Stimulated activated CD8-positive, alpha-beta memory T cell treated with anti-CD3 and anti-CD28 coated beads, Interleukin-7, amount 100 ng/mL, for 48 hours (primary cell): ENCODE measurements around the gene OSBPL6.

Experiments used
- DNase-seq, 2 donors: peaks; one replicate each; pipeline ENCODE4 v3.0.0-alpha.2; 2020; ENCODE audit warnings: low read depth in 1 of 2; ENCODE audit errors: extremely low read depth in 1 of 2

Gene OSBPL6

GRCh38 chr2:178237488-178238153 is 43.3 kb downstream of the OSBPL6 start:
- DNase-seq, result no peak

DNA sequence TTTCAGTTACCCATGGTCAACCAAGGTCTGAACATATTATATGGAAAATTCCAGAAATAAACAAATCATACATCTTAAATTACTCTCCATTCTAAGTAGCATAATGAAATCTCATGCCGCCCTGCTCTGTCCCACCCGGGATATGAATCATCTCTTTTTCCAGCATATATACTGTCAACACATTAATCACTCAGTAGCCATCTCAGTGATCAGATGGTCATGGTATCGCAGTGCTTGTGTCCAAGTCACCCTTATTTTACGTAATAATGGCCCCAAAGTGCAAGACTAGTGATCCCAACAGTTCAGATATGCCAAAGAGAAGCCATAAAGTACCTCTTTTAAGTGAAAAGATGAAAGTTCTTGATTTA is 43.8 kb downstream of the OSBPL6 start:
- DNase-seq, result no peak

DNA sequence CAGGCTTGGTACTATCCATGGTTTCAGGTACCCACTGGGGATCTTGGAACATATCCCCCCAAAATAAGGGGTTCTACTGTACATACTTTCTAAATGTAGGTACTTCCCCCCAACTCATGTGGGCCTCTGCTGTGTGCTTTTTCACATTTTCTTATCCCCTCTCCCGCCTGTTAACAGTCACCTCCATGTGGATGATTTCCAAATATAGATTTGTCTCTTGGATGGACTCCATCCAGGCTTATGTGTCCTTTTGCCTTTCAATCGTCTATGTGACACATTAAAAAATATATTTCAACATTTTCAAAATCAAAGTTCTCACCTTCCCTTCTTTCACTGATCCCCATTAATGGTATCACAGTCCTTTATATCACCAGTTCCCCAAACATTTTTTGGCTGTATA is 44.4 kb downstream of the OSBPL6 start:
- DNase-seq, result no peak

DNA sequence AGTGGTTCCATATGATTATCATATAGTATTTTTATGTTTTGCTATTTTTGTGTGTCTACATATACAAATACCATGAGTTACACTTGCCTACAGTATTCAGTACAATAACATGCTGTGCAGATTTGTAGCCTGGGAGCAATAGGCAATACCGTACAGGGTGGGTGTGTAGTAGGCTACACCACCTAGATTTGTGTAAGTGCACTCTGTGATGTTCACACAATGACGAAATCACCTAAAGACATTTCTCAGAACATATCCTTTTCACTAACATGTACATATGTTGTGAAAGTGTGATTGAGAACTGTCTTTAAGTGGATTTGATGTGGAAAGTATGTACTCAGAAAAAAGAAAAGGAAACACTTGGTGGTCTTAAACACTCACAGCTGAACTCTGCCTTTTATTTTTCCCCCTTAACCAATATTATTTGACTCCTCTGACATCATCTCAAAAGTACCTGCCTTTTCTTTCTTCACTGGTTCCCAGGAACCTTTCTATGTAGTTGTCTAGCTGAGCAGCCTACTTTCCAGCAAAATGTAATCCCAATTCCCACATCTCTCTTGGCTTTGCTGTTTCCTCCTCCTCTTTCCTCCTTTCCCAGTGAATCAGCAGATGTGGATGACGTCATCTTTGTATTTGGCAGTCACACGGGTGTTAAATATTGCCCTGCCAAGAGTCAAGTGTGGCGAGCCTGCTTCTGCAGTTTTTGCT is 47.7 kb downstream of the OSBPL6 start:
- DNase-seq, result no peak

DNA sequence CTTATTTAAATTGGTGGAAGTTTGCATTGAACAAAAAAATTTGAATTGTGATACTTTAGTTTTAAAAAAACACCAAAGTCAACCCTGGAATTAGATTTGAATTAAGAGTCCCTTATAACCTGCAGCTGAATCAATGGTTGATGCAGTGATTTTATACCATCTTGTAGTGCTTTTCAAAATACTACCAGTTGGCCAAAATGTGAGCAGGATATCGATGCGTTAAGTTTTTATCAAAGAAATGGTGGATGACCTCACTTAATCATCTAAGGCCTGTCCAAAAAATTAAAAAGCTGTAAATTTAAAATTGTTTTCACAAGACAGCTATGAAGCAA is 48.2 kb downstream of the OSBPL6 start:
- no peak for DNase-seq

GRCh38 chr2:178243961-178244360 is 49.6 kb downstream of the OSBPL6 start:
- no peak for DNase-seq

DNA sequence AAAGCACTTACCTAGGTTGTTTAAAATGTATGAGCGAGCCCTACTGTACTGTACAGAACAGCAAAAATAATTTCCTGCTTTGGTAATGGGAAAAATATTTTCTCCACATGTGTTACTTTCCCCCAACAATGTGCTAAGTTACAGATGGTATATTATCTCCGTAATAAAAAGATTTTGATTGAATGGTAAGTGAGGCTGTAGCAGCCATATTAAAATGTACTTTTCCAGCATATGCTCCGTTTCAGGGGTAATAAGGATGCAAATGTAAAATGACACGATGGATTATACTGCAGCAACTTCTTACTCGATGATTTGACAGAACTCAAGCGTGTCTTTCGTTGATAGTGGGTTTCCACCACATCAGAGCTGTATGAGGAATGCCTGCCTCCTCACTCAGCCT is 50.5 kb downstream of the OSBPL6 start:
- DNase-seq, result no peak

DNA sequence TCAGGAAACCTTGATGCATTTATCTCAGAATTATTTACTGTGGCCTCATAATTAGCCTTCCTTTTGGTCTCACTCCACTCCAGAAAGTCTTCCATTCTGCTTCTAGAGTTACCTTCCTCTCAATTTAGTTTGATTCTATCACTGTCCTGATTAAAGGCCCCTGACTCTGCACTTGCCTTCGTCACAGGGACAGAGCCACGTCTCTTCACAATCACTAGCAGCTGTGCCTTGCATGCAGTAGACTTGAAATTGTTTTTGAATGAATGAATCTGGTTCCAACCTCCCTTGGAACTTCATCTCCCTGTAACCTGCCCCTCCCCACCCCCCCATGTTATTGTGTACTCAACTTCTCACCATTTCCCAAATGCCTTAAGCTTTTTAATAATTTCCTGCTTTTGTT is 52.4 kb downstream of the OSBPL6 start:
- DNase-seq, result no peak

- no peak for DNase-seq
These were observed 52.9 kb downstream of the OSBPL6 start for GRCh38 chr2:178247250-178247649.

GRCh38 chr2:178250429-178250828 is 56.1 kb downstream of the OSBPL6 start:
- DNase-seq, result no peak

GRCh38 chr2:178251151-178251955 is 57.0 kb downstream of the OSBPL6 start:
- DNase-seq, result no peak

DNA sequence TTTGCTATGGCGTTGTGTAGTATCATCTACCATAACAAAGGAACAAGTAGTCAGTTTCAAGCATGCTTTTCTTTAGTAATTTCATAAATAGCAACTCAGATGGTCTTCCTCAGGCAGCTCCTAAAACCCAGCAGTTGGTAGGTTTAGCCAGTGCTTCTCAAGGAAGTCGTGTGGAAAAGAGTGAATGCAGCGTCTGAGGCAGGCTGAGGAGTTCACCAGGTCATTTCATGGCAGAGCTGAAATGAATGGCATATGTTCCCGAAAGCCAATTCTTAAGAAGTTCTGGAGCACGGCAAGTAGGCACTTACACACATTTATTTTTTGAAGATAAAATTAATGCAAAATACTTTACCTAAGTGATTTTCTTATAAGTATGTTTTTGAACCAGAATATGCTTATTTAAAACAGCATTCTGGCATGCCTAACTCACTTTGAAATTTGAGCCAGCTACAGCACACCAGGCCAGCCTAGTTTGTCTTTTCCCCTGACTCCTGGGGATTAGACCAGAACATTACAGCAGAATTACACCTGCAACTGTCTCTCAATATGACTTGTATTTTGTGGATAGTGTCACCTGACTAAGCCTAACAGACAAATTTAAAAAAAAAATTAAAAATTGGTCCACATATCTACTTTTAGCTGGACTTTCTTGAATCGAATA is 62.2 kb downstream of the OSBPL6 start:
- DNase-seq, result no peak

GRCh38 chr2:178257127-178257526 is 62.8 kb downstream of the OSBPL6 start:
- no peak for DNase-seq

GRCh38 chr2:178258916-178259315 is 64.6 kb downstream of the OSBPL6 start:
- no peak for DNase-seq

GRCh38 chr2:178263159-178263860 is 69.0 kb downstream of the OSBPL6 start:
- no peak for DNase-seq

- no peak for DNase-seq
These were observed 69.9 kb downstream of the OSBPL6 start for GRCh38 chr2:178264211-178264610.

DNA sequence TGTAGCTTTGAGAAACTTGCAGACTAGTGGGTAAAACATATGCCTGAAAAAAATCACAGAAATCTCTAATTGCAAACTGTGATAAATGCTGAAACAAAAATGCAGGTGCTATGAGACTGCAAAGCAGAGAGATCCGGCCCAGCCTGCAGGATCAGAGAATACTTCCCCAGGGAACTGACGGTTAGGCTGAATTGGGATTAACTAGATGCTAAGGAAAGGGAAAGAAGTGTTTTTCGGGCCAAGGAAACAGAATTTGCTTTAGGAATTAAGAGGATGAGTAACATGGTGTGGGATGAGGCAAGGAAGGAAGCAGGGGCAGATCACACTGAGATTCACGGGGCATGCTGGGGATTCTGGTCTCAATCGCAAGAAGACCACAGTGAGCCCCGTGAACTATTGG is 71.5 kb downstream of the OSBPL6 start:
- DNase-seq, result no peak

DNA sequence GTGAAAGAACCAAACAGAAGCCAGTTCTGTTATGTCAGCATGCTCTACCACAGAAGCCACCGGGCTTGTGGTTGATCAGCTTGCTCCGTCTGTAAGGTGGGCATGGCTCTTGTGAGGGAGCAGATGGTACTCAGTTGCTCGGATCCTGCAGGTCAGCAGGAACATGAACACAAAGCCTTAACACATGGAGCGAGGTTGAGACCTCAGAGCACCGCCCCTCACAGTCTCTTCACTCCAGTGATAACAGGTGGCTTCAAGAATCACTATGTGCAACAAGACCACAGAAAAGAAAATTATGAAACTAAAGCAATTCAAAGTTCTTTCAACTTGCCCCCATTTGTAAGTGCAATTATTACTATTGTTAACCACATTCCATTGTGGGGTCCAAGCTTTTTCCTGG is 72.1 kb downstream of the OSBPL6 start:
- no peak for DNase-seq

DNA sequence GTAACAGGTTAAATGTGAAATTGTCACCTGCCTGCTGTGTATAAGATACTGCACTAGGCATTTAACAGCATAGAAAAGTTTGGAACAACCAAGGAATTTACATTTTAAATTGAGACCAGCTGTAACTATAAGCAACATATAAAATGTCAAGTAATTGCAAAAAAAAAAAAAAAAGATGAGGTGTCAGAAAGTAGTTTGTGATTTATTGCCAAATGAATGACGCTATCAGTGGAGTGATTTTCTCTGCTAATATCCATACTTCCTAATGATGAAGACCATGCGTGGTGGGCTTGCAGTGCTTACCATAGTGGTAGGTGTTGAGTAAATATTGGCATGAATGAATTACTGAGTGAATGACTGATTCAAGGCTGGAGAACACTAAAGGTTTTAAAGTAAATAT is 73.3 kb downstream of the OSBPL6 start:
- DNase-seq, result no peak

DNA sequence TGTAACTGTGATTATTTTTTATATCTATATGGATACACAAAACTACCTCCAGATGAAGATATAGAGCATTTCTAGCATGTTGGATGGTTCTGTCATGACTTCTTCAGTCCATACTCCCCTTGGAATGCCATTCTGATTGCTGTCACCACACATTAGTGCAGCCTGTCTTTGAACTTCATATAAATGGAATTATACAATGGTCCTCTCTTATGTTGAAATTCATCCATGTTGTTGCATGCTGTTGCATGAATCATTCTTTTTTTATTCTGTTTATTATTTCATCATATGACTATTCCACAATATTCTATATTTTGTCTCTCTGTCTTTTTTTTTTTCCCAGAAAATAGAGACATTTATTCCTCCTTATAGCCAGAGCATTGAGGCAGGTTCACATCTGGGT is 74.1 kb downstream of the OSBPL6 start:
- no peak for DNase-seq
